ENCODE results near the gene GSC2. TPM values are rescaled to one million over a fixed set of nuclear protein-coding genes. Genes with fewer than 3 reads are reported as not detected.

Gene GSC2
- polyA plus RNA-seq, 1 donor, result not detected

DNA sequence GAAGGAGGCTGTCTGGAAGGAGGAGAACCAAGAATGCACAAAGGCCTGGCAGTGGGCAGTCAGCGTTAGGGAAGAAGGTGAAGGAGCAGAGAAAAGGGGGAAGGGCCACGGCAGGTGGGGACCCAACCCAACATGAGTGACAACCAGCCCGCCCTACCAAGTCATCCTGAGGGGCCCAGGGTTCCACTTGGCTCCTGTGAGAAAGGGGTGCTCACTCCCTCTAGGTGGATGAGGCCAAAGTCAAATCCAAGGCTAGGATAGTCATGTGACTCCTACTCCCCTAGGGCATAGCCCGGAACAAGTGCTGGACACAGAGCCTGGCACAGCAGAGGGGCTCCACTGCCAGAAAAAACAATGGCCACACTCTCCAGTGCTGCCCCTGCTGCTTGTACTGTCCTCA lies 25.7 kb downstream of the GSC2 start:
- Histone ChIP-seq H3K4me1 (ENCODE audit: control insufficient read depth, insufficient read depth, low read length) (peaks cover 25% of the 10 kb centered on the region), H3K27me3 (ENCODE audit: control insufficient read depth, insufficient read depth, low read length) (no peaks in the 10 kb centered on the region), H3K9me3 (ENCODE audit: control insufficient read depth, low read depth, low read length) (no peaks in the 10 kb centered on the region), H3K4me3 (ENCODE audit: low read length) (no peak overlapping the region), H3K36me3 (ENCODE audit: control insufficient read depth, insufficient read depth, low read length) (peaks cover 5% of the 10 kb centered on the region), H3K27ac (ENCODE audit: low read length) (no peak overlapping the region)
- peak; percentile 41 to 65 for DNase-seq
- no CpG with 5 or more reads among the region's 4 CpGs for WGBS (ENCODE audit: insufficient coverage, low lambda C conversion rate)

DNA sequence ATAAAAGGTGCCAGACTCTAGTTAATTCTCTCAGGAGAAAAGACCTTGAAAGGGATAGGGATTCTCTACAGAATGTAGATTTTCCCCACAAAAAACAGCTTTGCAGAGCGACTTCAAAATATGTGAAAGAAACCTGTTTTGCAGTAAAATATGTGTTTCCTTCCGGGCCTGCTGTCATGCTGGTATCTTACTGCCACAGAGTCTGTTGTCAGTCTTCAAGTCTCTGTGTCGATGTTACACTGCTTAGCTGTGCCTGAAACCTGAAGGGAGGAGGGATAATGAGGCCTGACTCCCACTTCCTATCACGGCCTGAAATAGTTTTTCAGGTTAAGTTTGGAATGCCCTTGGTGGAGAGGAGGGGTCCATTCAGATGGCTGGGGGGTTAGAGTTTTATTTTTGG lies 26.2 kb downstream of the GSC2 start:
- no CpG with 5 or more reads among the region's 4 CpGs for WGBS (ENCODE audit: insufficient coverage, low lambda C conversion rate)
- DNase-seq, result no peak
- peaks cover 25% of the 10 kb centered on the region for H3K4me1 ChIP-seq (ENCODE audit: control insufficient read depth, insufficient read depth, low read length)
- H3K36me3 ChIP-seq (ENCODE audit: control insufficient read depth, insufficient read depth, low read length), result peaks cover 7% of the 10 kb centered on the region
- H3K9me3 ChIP-seq (ENCODE audit: control insufficient read depth, low read depth, low read length), result no peaks in the 10 kb centered on the region
- no peaks in the 10 kb centered on the region for H3K27me3 ChIP-seq (ENCODE audit: control insufficient read depth, insufficient read depth, low read length)
- no peak overlapping the region for H3K4me3 ChIP-seq (ENCODE audit: low read length)
- H3K27ac ChIP-seq (ENCODE audit: low read length), result no peak overlapping the region

DNA sequence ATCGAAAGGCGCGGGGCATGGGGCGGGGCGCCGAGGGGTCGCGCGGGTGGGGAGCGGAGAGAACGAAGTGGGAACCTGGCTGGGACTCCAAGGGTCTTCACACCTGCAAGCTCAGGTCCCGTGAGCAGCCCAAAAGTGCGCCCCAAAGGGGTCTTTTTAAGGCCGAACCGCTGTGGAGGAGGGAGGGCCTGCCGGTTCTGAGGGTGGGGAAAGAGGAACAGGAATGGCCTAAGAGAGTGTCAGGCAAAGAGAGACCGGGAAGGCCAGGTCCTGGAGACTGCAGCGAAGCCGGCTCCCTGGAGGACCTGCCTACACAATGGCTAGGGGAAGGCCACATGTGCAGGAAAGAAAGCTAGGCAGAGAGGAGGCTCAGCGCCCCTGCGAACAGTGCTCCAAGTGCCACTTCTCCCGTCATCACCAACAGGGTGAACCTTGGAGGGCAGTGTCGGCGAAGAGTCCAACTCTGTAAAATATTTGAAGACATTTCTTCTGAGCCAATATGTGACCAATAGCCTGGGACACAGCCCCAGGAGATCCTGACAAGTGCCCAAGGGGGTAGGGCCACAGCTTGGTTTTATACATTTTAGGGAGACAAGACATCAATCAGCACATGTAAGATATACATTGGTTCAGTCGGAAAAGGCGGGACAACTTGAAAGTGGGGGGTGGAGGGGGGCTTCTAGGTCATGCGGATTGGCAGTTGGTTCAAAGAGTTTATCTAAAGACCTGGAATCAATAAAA lies 27.2 kb downstream of the GSC2 start:
- peak in 1 of 2 donors; percentile 29 for DNase-seq
- H3K27ac ChIP-seq (ENCODE audit: low read length), result no peak overlapping the region
- WGBS (ENCODE audit: insufficient coverage, low lambda C conversion rate), result no CpG with 5 or more reads among the region's 27 CpGs

DNA sequence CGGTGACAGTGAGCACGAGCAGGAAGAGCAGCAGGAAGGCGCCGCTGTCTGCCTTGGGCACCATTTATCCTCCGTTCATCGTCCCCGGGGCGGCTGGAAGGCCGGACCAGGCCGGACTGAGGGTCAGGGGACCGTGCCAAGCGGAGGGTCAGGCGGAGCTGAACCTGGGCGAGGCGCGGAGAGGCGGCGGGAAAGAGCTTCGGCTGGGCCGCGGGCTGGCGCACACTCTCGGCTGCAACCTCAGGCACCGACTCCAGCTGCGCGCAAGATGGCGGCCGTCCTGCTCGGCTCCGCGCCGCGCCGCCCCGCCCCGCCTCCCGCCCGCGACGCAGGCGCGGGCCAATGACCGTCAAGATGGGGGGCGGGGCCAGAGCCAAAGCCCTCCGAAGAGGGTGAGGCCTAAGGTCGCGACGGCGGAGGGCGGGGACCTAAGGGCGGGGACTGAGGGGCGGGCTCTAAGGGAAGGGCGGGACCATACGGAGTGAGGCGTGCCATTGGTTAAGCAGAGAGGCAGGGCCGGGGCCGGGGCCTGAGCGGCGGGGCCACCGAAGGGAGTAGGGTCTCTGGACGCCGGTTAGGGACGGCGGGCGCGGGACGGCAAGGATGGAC lies 27.8 kb downstream of the GSC2 start, which contains the start of gene DGCR2:
Gene DGCR2, minus strand, starts transcription at position 270 of the 609 bp plus-strand sequence. Its CDS starts 206 bp downstream, at position 64.
- H3K27ac ChIP-seq (ENCODE audit: low read length), result peak within 1 kb of the TSS; percentile 97
- peaks cover 20% of the 10 kb centered on the region for H3K36me3 ChIP-seq (ENCODE audit: control insufficient read depth, insufficient read depth, low read length)
- H3K9me3 ChIP-seq (ENCODE audit: control insufficient read depth, low read depth, low read length), result no peaks in the 10 kb centered on the region
- H3K4me1 ChIP-seq (ENCODE audit: control insufficient read depth, insufficient read depth, low read length), result peaks cover 27% of the 10 kb centered on the region
- no peaks in the 10 kb centered on the region for H3K27me3 ChIP-seq (ENCODE audit: control insufficient read depth, insufficient read depth, low read length)
- peak within 1 kb of the TSS; percentile 92 for H3K4me3 ChIP-seq (ENCODE audit: low read length)
- peak; percentile 97 for DNase-seq
- WGBS (ENCODE audit: insufficient coverage, low lambda C conversion rate), result no CpG with 5 or more reads among the region's 67 CpGs

More for the DNA sequence above, 27.2 kb downstream of the GSC2 start:
- peaks cover 25% of the 10 kb centered on the region for H3K4me1 ChIP-seq (ENCODE audit: control insufficient read depth, insufficient read depth, low read length)
- H3K4me3 ChIP-seq (ENCODE audit: low read length), result peak overlapping the region; percentile 46
- H3K27me3 ChIP-seq (ENCODE audit: control insufficient read depth, insufficient read depth, low read length), result no peaks in the 10 kb centered on the region
- H3K36me3 ChIP-seq (ENCODE audit: control insufficient read depth, insufficient read depth, low read length), result peaks cover 16% of the 10 kb centered on the region
- no peaks in the 10 kb centered on the region for H3K9me3 ChIP-seq (ENCODE audit: control insufficient read depth, low read depth, low read length)

DNA sequence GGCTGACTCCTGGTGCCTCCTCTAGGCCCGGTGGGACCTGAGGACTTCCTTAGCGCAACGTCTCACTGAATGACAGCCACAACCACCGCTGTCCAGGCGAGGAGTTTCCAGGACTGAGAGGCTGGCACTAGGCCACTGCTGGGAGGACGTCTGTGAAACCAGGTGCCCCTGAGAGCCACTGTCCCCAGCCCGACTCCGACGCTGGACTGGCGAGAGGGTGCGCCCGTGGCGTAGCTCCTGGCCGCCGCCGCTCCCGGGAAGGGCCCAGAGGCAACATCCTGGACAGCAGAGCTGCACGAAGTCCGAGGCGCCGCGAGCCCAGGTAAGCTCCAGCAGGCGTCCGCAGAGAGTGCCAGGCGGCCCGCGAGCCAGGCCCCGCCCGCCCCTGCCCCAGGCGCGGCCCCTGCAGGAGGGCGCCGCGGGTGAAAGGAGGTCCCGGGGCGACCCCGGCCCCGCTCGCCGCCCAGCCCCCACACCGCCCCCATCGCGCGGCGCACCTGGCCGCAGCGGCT lies 28.4 kb downstream of the GSC2 start:
- Histone ChIP-seq H3K4me1 (ENCODE audit: control insufficient read depth, insufficient read depth, low read length) (peaks cover 29% of the 10 kb centered on the region), H3K9me3 (ENCODE audit: control insufficient read depth, low read depth, low read length) (no peaks in the 10 kb centered on the region), H3K4me3 (ENCODE audit: low read length) (peak overlapping the region; percentile 92), H3K36me3 (ENCODE audit: control insufficient read depth, insufficient read depth, low read length) (peaks cover 22% of the 10 kb centered on the region), H3K27ac (ENCODE audit: low read length) (peak overlapping the region; percentile 97), H3K27me3 (ENCODE audit: control insufficient read depth, insufficient read depth, low read length) (no peaks in the 10 kb centered on the region)
- DNase-seq, result peak; percentile 43 to 71
- WGBS (ENCODE audit: insufficient coverage, low lambda C conversion rate), result no CpG with 5 or more reads among the region's 47 CpGs

DNA sequence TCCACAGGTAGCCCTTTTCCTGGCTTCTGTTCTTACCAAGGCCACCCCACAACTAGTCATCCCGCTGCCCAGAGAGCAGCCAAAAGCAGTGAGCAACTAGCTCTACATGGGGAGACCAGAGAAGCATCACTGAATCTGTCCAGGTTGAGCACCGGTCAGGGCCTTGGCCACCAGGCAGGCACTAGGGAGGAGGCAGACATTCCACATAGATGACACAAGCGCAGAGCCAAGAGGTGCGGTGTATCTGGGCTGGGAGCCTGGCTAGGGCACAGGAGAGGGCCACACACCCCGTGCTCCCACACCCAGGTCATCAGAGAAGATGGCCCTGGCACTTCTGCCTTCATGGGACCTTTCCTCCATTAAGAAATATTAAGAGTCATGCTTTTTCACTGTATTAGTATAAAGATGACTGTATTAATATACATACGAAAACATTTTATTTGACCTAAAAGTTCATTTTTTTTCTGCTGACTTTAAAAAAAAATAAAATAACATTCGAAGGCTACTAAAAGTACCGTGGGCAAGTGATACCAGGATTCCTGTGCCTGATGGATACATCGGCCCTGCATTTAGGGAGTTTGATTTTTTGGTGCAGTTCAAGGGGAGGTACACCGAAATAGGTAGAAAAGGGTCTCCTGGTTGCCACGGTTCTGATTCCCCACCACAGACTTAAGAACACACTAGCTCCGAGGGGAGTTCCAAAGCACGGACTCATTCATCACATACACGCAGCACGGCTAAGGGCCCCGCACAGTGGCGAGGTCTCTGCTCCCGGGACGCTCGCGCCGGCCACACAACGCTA lies 29.1 kb downstream of the GSC2 start:
- peak; percentile 73 to 76 for DNase-seq
- Histone ChIP-seq H3K4me3 (ENCODE audit: low read length) (peak overlapping the region; percentile 92), H3K9me3 (ENCODE audit: control insufficient read depth, low read depth, low read length) (no peaks in the 10 kb centered on the region), H3K27ac (ENCODE audit: low read length) (peak overlapping the region; percentile 97), H3K36me3 (ENCODE audit: control insufficient read depth, insufficient read depth, low read length) (peaks cover 24% of the 10 kb centered on the region), H3K4me1 (ENCODE audit: control insufficient read depth, insufficient read depth, low read length) (peaks cover 29% of the 10 kb centered on the region), H3K27me3 (ENCODE audit: control insufficient read depth, insufficient read depth, low read length) (no peaks in the 10 kb centered on the region)
- 61% methylated on average over 2 of the region's 23 CpGs for WGBS (ENCODE audit: insufficient coverage, low lambda C conversion rate)

DNA sequence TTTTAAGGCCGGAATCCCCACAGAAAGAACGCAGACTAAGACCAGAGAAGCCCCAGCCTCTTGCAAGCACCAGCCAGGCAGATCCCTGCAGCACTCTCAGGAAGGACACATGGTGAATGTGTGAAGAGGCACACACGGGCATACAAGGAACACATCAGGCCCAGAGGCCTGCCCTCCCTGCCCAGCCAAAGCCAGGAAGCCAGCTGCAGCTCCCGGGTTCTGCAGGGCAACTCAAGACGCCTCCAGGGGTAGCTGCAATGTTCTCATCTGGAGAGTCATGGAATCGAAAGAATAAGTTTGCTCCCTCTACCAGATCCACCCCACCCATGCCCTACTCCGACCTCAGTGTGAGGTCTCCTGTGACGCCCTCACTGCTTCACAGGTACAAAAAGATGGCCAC lies 30.1 kb downstream of the GSC2 start:
- peaks cover 29% of the 10 kb centered on the region for H3K4me1 ChIP-seq (ENCODE audit: control insufficient read depth, insufficient read depth, low read length)
- no peaks in the 10 kb centered on the region for H3K27me3 ChIP-seq (ENCODE audit: control insufficient read depth, insufficient read depth, low read length)
- H3K36me3 ChIP-seq (ENCODE audit: control insufficient read depth, insufficient read depth, low read length), result peaks cover 30% of the 10 kb centered on the region
- H3K9me3 ChIP-seq (ENCODE audit: control insufficient read depth, low read depth, low read length), result no peaks in the 10 kb centered on the region
- no peak overlapping the region for H3K4me3 ChIP-seq (ENCODE audit: low read length)
- no peak overlapping the region for H3K27ac ChIP-seq (ENCODE audit: low read length)
- WGBS (ENCODE audit: insufficient coverage, low lambda C conversion rate), result 50% methylated on average over 1 of the region's 8 CpGs
- no peak for DNase-seq

DNA sequence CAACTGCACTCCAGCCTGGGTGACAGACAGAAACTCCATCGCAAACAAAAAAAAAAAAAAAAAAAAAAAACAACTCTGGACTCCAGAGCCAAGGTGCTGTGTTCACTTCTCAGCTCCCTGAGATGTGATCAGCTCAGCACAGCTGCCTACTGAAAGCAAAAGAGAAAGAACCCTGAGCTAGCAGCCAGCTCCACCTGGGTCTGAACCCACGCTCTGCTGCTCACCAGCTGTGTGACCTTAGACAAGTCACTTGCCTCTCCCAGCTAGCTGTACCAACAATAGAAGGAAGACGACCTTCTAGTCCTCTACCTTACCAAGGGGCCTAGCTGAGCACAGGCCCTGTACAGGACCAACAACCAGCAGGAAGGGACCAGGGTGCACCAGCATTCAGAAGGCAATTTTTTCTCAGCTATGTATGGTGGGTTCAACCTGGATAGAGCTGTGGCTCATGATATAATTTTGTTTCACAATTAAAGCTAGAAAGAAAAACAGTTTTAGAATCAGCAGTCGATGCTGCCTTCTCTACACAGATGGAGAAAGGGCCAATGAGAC lies 31.7 kb downstream of the GSC2 start:
- Histone ChIP-seq H3K9me3 (ENCODE audit: control insufficient read depth, low read depth, low read length) (no peaks in the 10 kb centered on the region), H3K36me3 (ENCODE audit: control insufficient read depth, insufficient read depth, low read length) (peaks cover 33% of the 10 kb centered on the region), H3K4me1 (ENCODE audit: control insufficient read depth, insufficient read depth, low read length) (peaks cover 26% of the 10 kb centered on the region), H3K27ac (ENCODE audit: low read length) (no peak overlapping the region), H3K27me3 (ENCODE audit: control insufficient read depth, insufficient read depth, low read length) (no peaks in the 10 kb centered on the region), H3K4me3 (ENCODE audit: low read length) (no peak overlapping the region)
- no peak for DNase-seq
- WGBS (ENCODE audit: insufficient coverage, low lambda C conversion rate), result 60% methylated on average over 1 of the region's 4 CpGs

DNA sequence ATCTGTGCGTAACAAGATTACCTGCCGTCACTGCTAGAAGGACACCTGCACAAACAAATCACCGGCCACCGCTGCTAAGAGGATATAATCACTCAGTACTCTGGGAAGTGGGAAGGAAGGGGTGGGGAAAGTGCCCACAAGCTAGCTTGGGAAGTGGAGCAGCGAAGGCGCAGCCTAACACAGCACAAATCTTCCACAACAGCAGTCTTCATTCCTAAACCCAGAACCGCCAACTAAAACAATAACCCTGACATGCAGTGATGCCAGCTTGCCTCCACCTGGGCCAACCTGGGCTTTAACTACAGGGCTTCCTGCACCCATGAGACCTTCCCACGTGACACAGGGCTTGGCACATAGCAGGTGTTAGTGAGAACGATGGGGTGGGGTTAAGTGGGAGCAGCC lies 33.0 kb downstream of the GSC2 start:
- H3K27ac ChIP-seq (ENCODE audit: low read length), result no peak overlapping the region
- H3K27me3 ChIP-seq (ENCODE audit: control insufficient read depth, insufficient read depth, low read length), result no peaks in the 10 kb centered on the region
- H3K36me3 ChIP-seq (ENCODE audit: control insufficient read depth, insufficient read depth, low read length), result peaks cover 37% of the 10 kb centered on the region
- DNase-seq, result no peak
- H3K9me3 ChIP-seq (ENCODE audit: control insufficient read depth, low read depth, low read length), result no peaks in the 10 kb centered on the region
- no peak overlapping the region for H3K4me3 ChIP-seq (ENCODE audit: low read length)
- H3K4me1 ChIP-seq (ENCODE audit: control insufficient read depth, insufficient read depth, low read length), result peaks cover 20% of the 10 kb centered on the region
- no CpG with 5 or more reads among the region's 9 CpGs for WGBS (ENCODE audit: insufficient coverage, low lambda C conversion rate)

DNA sequence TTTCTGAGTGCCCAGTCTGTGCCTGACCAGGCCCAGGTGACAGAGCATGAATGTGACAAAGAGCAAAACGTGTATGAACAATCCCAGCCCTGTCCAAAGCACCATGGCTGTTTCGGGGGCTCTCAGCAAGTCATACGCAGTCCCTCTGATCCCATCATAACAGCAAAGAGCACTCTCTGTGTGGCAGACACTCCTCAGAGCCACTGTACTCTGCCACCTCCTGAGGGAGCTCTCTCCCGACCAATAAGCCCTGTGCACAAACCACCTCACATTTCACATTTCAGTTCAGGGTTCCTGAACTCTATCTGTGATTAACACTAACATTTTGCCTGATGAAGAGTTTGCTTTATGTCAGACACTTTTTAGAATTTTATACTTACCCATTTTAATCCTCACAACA lies 34.5 kb downstream of the GSC2 start:
- Histone ChIP-seq H3K27me3 (ENCODE audit: control insufficient read depth, insufficient read depth, low read length) (no peaks in the 10 kb centered on the region), H3K4me1 (ENCODE audit: control insufficient read depth, insufficient read depth, low read length) (peaks cover 18% of the 10 kb centered on the region), H3K27ac (ENCODE audit: low read length) (no peak overlapping the region), H3K4me3 (ENCODE audit: low read length) (no peak overlapping the region), H3K36me3 (ENCODE audit: control insufficient read depth, insufficient read depth, low read length) (peaks cover 40% of the 10 kb centered on the region), H3K9me3 (ENCODE audit: control insufficient read depth, low read depth, low read length) (no peaks in the 10 kb centered on the region)
- DNase-seq, result no peak
- 20% methylated on average over 1 of the region's 4 CpGs for WGBS (ENCODE audit: insufficient coverage, low lambda C conversion rate)
